D721Med (cell line): Measurements from ENCODE around the gene THBS4.

Source experiments
- DNase-seq: peaks from one replicate; pipeline ENCODE4 v3.0.0; 2011; ENCODE audit warnings: low spot score; ENCODE audit not compliant: insufficient read length
- FAIRE-seq: peaks from 2 replicates; lab custom pipeline; 2011; peaks lifted over from hg19 to GRCh38; lab: Jason Lieb, UNC
- CTCF ChIP-seq: IDR thresholded peaks from 2 replicates; pipeline ENCODE4 v1.5.1; 2012; ENCODE audit warnings: mild to moderate bottlenecking, control low read depth; ENCODE audit not compliant: insufficient read depth; ENCODE audit errors: missing control alignments

THBS4 gene

GRCh38 chr5:80002677-80003076, 32.5 kb upstream of the THBS4 start:
- no peak for TF ChIP-seq CTCF
- no peak for DNase-seq
- no peak for FAIRE-seq

- no peak for FAIRE-seq
- no peak for TF ChIP-seq CTCF
- DNase-seq = no peak
Measured at GRCh38 chr5:80008995-80009765, 26.0 kb upstream of the THBS4 start.

- FAIRE-seq (no peak), DNase-seq (no peak)
- no peak for TF ChIP-seq CTCF
Measured at GRCh38 chr5:80010754-80011392, 24.3 kb upstream of the THBS4 start.

- TF ChIP-seq CTCF = no peak
- no peak for DNase-seq
- no peak for FAIRE-seq
Measured at GRCh38 chr5:80025069-80025468, 10.1 kb upstream of the THBS4 start.

GRCh38 chr5:80026841-80027240, 8.3 kb upstream of the THBS4 start:
- TF ChIP-seq CTCF = no peak
- DNase-seq (no peak), FAIRE-seq (no peak)

- no peak for DNase-seq
- no peak for TF ChIP-seq CTCF
- FAIRE-seq = no peak
Measured at GRCh38 chr5:80031109-80031508, 4.0 kb upstream of the THBS4 start.

GRCh38 chr5:80033513-80033912, 1.6 kb upstream of the THBS4 start:
- DNase-seq = no peak
- TF ChIP-seq CTCF = no peak
- FAIRE-seq = no peak
